GM18868 (cell line): ENCODE results near the gene CLASP1.
"Not testable (repeated sequence)": the region's sequence is repeated elsewhere in the genome, so short reads cannot be mapped to it uniquely, and the experiment has no call there.

ENCODE experiments used
- ATAC-seq: cut with Tn5 transposase; IDR thresholded peaks from one replicate; pipeline ENCODE4 v1.9.1; 2021; ENCODE audit warnings: mild to moderate bottlenecking, moderate library complexity; ENCODE audit not compliant: unreplicated experiment

Gene CLASP1

GRCh38 chr2:121298476-121298875 lies 350.8 kb downstream of the CLASP1 start:
- no peak for ATAC-seq

GRCh38 chr2:121297866-121298265 lies 351.4 kb downstream of the CLASP1 start:
- not testable (repeated sequence) for ATAC-seq

GRCh38 chr2:121297217-121297830 lies 351.9 kb downstream of the CLASP1 start:
- peak; percentile 67 for ATAC-seq

- no peak for ATAC-seq
Observed at GRCh38 chr2:121295911-121296650, 353.2 kb downstream of the CLASP1 start.

- no peak for ATAC-seq
Observed at GRCh38 chr2:121294881-121295840, 354.1 kb downstream of the CLASP1 start.

GRCh38 chr2:121293450-121294325 lies 355.6 kb downstream of the CLASP1 start:
- no peak for ATAC-seq

- no peak for ATAC-seq
Observed at GRCh38 chr2:121291251-121291580, 358.0 kb downstream of the CLASP1 start.

GRCh38 chr2:121289271-121289670 lies 360.0 kb downstream of the CLASP1 start:
- no peak for ATAC-seq

- ATAC-seq, result no peak
Observed at GRCh38 chr2:121288454-121289231, 360.6 kb downstream of the CLASP1 start.

- ATAC-seq, result no peak
Observed at GRCh38 chr2:121287956-121288355, 361.3 kb downstream of the CLASP1 start.
